HG02678 (cell line): ENCODE data around the gene GLIS2.
"Not testable (repeated sequence)": the region's sequence is repeated elsewhere in the genome, so short reads cannot be mapped to it uniquely, and the experiment has no call there.

Experiments used
- ATAC-seq: cut with Tn5 transposase; IDR thresholded peaks from one replicate; pipeline ENCODE4 v1.9.1; 2021; ENCODE audit warnings: mild to moderate bottlenecking, moderate library complexity; ENCODE audit not compliant: unreplicated experiment

GLIS2 gene

DNA sequence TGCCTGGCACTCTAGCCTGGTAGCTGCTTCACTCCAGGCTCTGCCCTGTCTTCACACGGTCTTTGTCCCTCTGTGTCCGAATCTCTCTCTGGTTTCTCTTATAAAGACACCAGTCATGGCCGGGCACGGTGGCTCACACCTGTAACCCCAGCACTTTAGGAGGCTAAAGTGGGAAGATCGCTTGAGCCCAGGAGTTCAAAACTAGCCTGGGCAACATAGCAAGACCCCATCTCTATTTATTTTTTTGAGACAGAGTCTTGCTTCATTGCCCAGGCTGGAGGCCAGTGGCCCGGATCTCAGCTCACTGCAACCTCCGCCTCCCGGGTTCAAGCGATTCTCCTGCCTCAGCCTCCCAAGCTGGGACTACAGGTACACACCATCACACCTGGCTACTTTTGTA is 17.8 kb downstream of the GLIS2 start:
- not testable (repeated sequence) for ATAC-seq

DNA sequence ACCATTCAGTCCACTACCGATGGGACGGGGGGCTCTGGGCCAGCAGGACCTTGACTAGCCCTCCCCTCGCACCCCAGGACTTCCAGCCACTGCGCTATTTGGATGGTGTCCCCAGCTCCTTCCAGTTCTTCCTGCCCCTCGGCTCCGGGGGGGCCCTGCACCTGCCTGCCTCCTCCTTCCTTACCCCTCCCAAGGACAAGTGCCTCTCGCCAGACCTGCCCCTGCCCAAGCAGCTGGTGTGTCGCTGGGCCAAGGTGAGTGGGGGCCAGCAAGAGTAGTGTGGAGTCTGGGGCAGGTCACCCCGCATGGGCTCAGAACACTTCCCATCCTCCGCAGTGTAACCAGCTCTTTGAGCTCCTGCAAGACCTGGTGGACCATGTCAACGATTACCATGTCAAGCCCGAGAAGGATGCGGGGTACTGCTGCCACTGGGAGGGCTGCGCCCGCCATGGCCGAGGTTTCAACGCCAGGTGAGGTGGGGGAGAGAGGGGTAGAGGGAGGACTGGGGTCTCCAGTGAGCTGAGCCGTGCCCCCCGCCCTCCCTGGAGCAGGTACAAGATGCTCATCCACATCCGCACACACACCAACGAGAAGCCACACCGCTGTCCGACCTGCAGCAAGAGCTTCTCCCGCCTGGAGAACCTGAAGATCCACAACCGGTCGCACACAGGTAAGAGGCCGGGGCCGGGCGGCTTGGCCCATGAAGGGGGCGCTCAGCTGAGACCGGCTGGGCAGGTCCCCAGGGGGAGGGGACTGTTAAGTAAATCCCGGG is 19.0 kb downstream of the GLIS2 start:
- no peak for ATAC-seq

DNA sequence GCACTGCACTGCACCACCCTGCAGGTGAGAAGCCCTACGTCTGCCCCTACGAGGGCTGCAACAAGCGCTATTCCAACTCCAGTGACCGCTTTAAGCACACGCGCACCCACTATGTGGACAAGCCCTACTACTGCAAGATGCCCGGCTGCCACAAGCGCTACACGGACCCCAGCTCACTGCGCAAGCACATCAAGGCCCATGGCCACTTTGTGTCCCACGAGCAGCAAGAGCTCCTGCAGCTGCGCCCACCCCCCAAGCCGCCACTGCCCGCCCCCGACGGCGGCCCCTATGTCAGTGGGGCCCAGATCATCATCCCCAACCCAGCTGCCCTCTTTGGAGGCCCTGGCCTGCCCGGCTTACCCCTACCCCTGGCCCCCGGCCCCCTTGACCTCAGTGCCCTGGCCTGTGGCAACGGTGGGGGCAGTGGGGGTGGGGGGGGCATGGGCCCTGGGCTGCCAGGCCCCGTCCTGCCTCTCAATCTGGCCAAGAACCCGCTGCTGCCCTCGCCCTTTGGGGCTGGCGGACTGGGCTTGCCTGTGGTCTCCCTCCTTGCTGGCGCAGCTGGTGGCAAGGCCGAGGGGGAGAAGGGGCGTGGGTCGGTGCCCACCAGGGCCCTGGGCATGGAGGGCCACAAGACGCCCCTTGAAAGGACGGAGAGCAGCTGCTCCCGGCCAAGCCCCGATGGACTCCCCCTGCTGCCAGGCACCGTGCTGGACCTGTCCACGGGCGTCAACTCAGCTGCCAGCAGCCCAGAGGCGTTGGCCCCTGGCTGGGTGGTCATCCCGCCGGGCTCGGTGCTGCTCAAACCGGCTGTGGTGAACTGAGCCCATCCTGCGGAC is 21.1 kb downstream of the GLIS2 start:
- ATAC-seq = no peak

DNA sequence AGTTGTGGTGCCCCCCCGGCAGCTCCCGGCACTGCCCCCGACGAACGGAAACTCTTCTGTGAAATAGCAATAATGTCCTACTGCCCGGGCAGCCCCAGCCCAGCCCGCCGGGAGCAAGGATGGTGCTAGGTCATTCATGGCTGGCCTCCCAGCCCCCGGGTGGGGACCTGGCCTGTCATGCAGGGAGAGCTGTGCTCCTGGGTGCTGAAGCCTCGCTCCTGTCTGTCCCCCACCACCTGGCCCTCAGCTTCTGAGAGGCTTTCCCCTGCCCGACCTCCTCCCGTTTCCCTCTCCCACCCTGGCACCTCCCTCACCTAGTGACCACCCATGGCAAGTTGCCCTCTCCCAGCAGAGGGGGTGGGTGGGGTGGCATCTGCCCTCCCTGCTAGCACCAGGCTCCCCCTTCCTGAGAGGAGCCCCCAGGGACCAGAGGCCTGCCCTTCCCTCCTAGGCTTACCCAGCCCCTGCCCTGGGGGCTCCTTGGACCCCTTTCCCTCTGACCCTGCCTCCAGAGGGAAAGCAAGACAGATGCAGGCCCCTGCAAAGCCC is 21.7 kb downstream of the GLIS2 start:
- ATAC-seq = no peak

DNA sequence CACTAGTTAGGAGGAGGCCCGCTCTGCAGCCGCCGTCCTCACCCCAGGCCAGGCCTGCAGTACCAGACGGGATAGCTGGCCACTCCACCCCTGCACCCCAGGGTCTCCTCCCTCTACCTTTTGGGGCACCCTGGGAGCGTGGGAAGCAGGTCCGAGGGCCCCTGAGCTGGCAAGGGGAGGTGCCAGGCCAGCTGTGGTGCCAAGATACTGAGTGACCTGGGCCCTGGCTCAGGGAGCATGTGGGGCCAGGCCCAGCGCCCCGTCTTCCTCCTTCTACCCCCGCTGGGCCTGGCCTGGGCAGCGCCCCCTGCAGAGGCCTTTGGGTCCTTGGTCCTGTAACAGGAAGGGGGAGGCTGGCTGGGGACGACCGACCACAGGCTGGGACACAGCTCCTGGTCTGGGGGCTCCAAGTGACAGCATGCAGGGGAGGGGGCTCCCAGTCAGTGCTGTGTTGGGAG is 22.3 kb downstream of the GLIS2 start:
- ATAC-seq = no peak

DNA sequence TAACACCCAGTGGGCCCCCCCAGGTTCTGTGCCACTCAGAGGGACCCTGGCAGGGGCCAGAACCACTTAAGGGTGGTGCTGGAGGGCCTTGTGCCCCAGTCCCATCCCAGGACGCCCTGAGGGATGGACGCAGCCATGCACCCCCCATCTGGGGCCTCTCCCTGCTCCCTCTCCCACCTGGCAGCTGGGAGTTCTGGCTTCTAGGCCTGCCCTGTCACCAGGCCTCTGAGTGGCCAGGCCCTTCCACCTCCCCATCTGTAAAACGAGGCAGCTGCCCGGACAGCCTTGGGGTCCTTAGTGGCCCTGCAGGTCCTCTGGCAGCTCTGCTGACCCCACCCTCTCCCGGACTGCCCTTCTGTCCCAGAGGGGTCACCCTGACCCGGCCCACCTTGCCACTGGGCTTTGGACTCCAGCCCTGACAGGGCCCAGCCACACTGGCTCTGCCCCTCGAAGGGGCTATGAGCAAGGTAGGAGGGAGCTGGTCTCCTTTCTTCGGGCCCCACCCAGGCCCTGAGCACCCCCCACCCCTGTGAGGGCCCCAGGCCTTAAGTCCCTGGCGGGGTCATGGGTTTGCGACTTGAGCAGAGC is 22.9 kb downstream of the GLIS2 start:
- ATAC-seq = no peak

DNA sequence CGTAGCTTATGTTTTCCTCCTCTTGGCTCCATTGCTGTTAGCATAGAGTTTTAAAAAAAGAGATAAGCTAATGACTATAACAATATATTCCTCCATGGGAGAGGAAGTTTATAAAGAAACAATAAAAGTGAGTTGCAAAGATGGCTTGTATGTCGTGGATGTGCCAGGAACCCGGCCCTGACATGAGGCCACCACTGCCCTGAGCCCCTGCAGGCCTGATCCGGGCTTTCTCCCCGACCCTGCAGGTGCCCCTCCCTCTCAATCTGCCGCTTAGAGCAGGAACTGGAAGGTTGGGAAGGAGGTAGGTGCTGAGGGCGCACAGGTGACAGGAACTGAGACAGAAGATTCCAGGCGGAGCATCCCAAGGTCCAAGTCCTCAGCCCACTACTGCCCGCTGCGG is 23.6 kb downstream of the GLIS2 start:
- no peak for ATAC-seq

DNA sequence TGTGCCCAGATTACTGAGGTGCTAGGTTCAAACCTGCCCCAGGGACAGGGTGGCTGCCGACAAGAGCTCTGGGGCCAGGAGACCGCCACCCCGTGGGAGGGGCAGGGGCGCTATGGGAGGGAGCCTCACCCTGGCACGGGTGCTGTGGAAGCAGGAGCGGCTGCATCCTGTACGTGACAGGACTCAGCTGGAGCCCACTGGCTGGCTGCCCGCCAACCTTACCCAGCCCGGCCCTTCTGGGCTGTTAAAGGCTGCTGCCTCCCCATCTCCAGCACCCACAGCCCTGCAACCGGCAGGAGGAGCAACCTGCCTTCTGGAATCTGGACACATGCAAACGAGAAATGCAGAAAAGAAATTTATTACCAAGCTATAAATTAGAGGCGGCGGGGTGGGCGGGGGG is 24.0 kb downstream of the GLIS2 start:
- ATAC-seq = no peak

DNA sequence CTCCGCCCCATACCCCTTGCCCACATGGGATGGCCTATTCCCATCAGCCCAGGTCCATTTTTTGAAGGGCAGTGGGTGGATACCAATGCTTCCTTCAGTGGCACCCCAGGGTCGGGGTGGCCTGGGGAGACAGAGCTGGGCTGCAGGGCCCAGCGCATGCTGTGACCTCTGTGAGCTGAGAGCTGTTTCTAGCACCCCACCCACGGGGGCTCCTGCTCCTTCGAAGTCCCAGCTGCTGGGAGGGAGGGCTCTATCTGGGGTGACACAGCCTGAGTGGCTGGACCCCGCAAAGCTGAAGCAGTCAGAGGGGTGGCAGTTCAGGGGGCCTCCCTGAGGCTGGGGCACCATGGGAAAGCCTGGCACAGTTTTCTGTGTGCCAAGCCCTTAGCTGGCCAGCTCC is 24.6 kb downstream of the GLIS2 start:
- ATAC-seq = no peak

DNA sequence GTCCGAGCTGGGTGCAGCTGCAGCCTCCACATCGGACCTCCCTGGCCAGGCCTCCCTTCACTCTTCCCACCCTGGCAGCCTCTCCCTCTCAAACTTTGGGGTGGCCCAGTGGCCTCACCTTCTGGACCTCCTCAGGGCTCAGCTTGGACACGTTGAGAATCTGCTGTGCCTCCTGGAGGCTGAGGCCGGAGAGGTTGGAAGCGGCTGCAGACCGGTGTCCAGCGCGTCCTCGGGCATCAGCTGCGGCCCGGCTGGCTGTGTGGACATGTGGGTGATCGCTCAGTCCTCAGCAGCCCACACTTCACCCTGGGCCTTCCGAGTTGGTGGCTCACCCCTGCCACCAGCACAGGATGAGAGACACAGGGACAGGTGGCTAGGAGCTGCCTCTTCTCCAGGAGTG is 25.4 kb downstream of the GLIS2 start:
- no peak for ATAC-seq

DNA sequence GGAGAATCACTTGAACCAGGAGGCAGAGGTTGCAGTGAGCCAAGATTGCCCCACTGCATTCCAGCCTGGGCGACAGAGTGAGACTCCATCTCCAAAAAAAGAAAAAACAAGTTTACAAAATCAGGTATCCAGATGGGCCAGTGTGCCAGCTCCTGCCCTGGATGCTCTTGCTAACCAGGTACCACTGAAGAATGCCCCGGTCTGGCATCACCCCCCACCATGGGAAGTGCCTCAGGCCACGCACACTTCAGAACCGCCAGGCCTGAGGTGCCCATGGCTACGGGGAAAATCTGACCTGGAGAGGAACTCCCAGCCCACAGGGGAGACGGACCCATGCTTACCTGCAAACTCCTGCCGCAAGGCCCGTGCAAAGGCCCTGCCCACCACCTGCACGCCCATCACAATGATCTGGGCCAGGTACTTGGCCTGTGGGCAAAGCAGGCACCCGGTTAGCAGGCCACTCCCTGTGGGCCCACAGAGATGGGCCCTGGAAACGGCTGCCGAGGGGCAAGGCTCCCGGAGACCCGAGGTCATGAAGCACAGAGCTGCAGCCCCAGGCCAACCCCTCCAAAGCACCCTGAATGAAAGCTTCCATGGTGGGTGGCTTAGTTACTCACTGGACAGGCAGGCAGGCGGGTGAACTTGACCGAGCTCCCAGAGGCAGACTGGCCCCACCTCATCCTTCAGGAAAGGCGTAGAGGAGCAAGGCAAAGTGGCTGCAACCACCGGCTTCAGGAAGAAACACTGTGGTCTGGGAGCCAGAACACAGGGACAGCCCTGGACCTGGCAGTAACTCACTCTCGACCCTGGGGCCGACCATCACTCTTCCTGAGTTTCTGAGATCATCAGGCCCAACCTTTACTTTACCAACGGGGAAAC is 27.2 kb downstream of the GLIS2 start:
- no peak for ATAC-seq

DNA sequence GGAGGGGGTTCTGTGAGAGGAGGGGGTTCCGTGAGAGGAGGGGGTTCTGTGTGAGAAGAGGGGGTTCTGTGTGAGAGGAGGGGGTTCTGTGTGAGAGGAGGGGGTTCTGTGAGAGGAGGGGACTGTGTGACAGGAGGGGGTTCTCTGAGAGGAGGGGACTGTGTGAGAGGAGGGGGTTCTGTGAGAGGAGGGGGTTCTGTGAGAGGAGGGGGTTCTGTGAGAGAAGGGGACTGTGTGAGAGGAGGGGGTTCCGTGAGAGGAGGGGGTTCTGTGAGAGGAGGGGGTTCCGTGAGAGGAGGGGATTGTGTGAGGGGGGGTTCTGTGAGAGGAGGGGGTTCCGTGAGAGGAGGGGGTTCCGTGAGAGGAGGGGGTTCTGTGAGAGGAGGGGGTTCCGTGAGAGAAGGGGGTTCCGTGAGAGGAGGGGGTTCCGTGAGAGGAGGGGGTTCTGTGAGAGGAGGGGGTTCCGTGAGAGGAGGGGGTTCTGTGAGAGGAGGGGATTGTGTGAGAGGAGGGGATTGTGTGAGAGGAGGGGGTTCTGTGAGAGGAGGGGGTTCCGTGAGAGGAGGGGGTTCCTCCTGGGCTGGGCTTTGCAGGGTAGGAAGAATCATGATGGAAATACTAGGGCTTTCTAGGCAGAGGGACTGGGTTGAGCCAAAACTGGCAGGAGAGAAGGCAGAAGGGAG is 28.6 kb downstream of the GLIS2 start:
- ATAC-seq = not testable (repeated sequence)

DNA sequence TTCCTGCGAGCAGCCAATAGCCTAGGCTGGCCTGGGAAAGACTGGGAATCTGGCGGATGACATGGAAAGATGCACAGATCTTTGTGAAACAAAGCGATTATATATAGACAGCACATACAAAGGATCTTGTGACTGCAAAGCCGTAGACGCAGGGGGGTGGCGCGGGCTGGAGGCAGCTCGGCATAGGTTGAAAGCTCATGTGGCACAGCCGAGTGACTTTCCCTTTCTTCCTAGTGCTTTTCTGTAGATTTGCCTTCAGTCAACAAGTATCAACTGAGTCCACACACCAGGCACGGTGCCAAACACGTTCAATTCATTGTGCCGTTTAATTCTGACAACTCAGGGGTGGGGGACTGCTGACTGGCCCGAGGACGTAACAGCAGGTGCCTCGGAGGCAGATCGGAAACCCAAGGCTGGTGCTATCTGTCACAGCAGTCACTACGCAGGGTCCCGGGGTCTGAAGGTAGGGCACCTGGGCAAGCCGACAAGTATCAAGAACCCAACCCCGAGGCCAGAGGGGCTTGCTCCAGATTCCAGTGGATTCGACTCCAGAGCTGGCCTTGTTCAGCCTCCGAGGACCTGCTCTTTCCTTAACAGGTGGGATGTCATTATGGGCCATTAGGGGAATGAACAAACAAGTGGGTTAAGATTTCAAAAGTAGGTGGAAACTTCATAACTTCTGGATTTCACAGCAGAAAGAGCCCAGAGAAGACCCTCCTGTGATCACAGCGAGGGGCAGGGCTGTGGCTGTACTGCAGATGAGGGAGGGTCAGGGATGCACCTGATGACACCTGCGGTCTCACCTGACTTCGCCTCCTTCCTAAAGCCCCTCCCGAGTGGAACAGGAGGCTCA is 29.3 kb downstream of the GLIS2 start:
- no peak for ATAC-seq

DNA sequence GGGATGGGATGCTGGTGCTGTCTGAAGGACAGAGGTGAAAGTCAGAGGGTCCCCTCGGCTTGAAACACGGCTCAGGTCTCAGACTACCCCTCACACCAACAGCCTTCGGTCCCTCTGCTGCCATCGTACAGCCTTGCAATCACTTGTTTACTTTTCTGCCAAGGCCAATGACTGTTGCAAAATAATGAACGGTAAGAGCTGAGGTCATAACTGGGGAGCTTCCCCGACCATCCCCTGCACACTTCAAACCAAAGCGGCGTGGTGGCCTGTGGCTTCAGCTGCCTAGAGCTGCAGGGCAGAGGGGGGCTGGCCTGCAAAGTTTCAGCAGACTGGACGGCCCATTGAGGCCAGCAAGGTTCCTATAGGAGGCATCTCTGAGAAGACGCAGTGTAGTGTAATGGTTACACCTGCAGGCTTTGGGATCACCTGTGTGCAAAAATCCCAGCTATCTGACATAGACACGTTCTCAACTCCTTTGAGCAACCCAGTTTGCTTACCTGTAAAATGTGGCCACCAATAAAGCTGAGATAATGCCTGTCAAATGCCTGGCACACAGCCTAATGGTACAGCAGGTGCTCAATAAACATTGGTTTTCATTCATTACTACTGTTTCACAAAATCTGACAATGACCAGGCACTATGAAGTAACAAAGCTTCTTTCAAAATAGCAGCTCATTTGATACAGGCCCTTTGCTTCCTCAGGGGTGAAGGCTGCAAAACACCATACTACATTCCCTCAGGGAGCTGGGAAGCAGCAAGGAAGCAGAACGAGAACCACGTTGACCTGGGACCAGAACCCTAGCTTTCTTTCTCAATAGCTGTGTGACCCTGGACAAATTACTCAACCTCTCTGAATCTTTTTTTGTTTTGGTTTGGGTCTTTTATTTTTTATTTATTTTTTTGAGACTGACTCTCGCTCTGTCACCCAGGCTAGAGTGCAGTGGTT is 30.2 kb downstream of the GLIS2 start:
- ATAC-seq = no peak

DNA sequence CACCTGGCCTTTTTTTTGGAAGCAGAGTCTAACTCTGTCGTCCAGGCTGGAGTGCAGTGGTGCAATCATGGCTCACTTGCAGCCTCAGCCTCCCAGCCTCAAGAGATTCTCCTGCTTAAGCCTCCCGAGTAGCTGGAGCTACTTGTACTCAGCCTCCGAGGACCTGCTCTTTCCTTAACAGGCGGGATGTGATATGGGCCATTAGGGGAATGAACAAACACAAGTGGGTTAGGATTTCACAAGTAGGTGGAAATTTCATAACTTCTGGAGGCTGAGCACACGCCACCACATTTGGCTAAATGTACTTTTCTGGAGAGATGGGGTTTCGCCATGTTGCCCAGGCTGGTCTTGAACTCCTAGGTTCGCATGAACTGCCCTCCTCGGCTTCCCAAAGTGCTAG is 31.1 kb downstream of the GLIS2 start:
- ATAC-seq = no peak

DNA sequence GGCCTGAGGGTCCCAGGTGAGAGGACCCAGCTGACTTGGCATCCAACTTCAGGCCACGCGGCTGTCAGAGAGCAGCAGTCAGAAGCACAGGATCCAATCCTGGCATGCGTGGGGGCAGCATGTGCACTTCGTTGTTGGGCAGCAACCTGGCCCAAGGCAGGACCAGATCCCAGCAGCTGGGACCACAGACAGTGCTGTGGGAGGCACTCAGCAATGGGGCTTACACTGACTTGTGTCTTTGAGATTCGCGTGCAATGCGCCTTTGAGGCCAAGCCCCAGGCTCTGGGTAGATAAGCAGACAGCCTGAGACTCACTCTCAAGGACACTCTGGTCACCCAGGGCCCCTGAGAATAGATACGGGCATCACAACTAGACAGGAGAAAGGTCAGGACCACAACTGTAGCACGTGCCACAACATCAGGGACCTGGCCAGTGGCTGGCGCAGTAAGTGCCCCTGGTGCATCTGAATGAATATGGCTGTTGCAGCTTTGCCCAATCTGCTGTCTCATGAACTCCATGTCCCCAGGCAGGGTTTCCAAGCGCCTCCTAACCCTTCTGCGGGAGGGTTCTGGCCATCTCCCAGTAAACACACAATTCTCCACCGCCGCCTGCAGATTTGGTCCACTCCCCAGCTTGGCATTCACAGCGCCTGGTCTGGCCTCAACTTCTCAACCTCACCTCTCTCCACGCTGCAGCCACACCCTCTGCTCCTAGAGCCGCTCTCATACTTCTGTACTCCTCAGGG is 32.1 kb downstream of the GLIS2 start:
- no peak for ATAC-seq

DNA sequence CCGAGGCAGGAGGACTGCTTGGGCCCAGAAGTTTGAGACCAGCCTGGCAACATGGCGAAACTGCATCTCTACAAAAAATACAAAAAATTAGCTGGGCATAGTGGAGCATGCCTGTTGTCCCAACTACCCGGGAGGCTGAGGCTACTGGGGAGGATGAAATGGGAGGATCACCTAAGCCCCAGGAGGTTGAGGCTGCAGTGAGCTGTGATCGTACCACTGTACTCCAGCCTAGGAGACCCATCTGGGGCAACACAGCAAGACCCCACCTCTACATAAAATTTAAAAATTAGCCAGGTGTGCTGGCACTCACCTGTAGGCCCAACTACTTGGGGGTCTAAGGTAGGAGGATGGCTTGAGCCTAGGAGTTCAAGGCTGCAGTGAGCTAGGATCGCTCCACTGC is 33.5 kb downstream of the GLIS2 start:
- no peak for ATAC-seq
